ENCODE results near the gene GBF1. TPM values are rescaled to one million over a fixed set of nuclear protein-coding genes. Genes with fewer than 3 reads are reported as not detected.

Gene GBF1
- total RNA-seq, 6 experiments from 2014 or later = 22.6 to 27.2 (median 23.7) TPM

DNA sequence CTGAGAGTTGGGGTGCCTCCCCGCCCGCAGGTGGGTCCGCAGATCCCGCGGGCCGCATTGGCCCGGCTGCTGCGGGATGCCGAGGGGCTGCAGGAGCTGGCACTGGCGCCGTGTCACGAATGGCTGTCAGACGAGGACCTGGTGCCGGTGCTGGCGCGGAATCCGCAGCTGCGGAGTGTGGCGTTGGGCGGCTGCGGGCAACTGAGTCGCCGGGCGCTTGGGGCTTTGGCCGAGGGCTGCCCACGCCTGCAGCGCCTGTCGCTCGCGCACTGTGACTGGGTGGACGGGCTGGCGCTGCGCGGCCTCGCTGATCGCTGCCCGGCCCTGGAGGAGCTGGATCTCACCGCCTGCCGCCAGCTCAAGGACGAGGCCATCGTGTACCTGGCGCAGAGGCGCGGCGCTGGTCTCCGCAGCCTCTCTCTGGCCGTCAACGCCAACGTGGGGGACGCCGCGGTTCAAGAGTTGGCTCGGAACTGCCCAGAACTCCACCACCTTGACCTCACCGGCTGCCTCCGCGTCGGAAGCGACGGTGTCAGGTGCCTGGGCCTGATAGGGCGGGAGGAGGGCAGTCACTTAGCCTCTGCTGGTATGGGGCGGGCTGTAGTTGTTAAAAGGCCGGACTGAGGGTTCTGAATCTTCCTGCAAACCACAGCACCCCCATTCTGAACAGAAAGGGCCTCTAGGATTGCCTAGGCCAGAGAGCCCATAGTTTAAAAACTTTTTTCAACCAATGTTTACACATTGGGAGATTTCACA, 176.6 kb downstream of the GBF1 start:
- TF ChIP-seq, protein P1, sequence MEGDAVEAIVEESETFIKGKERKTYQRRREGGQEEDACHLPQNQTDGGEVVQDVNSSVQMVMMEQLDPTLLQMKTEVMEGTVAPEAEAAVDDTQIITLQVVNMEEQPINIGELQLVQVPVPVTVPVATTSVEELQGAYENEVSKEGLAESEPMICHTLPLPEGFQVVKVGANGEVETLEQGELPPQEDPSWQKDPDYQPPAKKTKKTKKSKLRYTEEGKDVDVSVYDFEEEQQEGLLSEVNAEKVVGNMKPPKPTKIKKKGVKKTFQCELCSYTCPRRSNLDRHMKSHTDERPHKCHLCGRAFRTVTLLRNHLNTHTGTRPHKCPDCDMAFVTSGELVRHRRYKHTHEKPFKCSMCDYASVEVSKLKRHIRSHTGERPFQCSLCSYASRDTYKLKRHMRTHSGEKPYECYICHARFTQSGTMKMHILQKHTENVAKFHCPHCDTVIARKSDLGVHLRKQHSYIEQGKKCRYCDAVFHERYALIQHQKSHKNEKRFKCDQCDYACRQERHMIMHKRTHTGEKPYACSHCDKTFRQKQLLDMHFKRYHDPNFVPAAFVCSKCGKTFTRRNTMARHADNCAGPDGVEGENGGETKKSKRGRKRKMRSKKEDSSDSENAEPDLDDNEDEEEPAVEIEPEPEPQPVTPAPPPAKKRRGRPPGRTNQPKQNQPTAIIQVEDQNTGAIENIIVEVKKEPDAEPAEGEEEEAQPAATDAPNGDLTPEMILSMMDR (IDR thresholded peaks at IDR 0.05) = no peak
- TF ChIP-seq POLR2A (IDR thresholded peaks at IDR 0.05) = peak; percentile 7
- peaks cover 0 to 25% (median 11%) of the 10 kb centered on the region in 4 donors for H3K4me1 ChIP-seq

DNA sequence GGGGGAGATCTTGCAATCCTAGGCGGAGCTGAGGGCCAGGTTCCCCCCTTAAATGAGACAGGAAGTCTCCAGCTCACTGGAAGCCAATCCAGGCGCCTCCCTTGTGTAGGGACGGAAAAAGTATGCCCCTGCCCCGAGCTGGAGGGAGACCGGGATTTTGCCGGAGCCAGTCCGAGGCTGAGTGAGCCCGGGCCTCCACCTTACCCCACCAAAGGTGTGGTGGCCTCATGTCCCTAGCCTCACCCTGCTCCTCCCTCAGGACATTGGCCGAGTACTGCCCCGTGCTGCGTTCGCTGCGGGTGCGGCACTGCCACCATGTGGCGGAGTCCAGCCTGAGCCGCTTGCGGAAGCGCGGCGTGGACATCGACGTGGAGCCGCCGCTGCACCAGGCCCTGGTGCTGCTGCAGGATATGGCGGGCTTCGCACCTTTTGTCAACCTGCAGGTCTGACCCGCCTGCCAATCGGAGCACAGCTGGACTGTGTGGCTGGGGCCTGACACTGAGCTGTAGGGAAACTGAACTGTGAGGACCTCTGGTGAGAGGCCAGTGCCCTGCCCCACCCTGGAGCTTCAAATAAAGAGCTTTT, 177.3 kb downstream of the GBF1 start:
- 4% methylated on average over 3 of the region's 28 CpGs for WGBS (ENCODE audit: insufficient coverage, low coverage, low lambda C conversion rate, missing lambda C conversion rate)
- peak overlapping the region; percentile 86 to 90 (median 89) for H3K4me3 ChIP-seq
- TF ChIP-seq POLR2A (IDR thresholded peaks at IDR 0.05) = peak; percentile 11
- TF ChIP-seq, protein P1 (IDR thresholded peaks at IDR 0.05) = peak; percentile 82 to 92 (median 88)
- H3K27me3 ChIP-seq = no peaks in the 10 kb centered on the region
- peaks cover 0 to 25% (median 11%) of the 10 kb centered on the region in 4 donors for H3K4me1 ChIP-seq
- H3K9me3 ChIP-seq = no peaks in the 10 kb centered on the region
- intact Hi-C loops (cut with DNase I) = no loop called here
- DNase-seq (peak; percentile 88 to 90 (median 89)), ATAC-seq (peak; percentile 71 to 78 (median 74))
- peak overlapping the region; percentile 71 to 89 (median 73) for H3K27ac ChIP-seq
- H3K36me3 ChIP-seq = peaks cover 0 to 5% (median 2%) of the 10 kb centered on the region in 4 donors

More for the DNA sequence above, 176.6 kb downstream of the GBF1 start:
- Histone ChIP-seq H3K27me3 (no peaks in the 10 kb centered on the region), H3K4me3 (peak overlapping the region; percentile 86 to 90 (median 89)), H3K36me3 (peaks cover 0 to 5% (median 2%) of the 10 kb centered on the region in 4 donors), H3K27ac (peak overlapping the region; percentile 71 to 89 (median 73)), H3K9me3 (no peaks in the 10 kb centered on the region)
- ATAC-seq (peak; percentile 26 to 44 (median 36)), DNase-seq (peak; percentile 65 to 84 (median 78))
- intact Hi-C loops (cut with DNase I) = no loop called here
- 0% methylated on average over 15 of the region's 62 CpGs for WGBS (ENCODE audit: insufficient coverage, low coverage, low lambda C conversion rate, missing lambda C conversion rate)

DNA sequence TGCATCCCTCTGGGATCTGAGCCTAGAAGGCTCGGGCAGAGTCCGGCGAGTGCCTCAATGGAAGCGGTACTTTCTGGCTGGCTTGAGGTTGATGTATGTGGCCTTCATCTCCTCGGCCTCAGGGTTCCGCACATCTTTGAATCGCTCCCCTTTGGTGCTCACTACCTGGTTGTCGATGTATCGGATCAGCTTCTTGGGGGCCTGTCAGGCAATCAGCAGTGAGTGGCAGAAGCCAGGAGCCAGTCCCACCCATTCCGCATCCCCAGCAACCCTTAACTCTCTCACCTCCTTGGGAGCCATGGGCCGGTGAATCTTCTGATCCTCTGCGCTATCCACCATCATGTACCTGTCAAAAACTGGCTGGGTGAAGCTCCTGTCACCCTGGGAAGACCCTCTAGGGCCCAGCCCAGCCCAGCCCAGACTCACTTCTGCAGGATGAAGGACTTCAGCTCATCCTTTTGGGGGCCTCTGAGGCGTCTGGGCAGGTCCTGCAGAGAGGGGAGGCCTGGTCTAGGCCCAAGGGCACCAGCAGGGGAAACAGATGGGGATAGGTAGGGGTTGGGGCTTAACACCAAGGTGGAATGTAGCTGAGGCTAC, 178.1 kb downstream of the GBF1 start:
- WGBS (ENCODE audit: insufficient coverage, low coverage, low lambda C conversion rate, missing lambda C conversion rate) = 91% methylated on average over 6 of the region's 13 CpGs
- Histone ChIP-seq H3K36me3 (peaks cover 0 to 5% (median 2%) of the 10 kb centered on the region in 4 donors), H3K27ac (no peak overlapping the region), H3K27me3 (no peaks in the 10 kb centered on the region), H3K4me3 (no peak overlapping the region), H3K4me1 (peaks cover 0 to 25% (median 11%) of the 10 kb centered on the region in 4 donors), H3K9me3 (no peaks in the 10 kb centered on the region)
- DNase-seq (no peak), ATAC-seq (no peak)
- intact Hi-C loops (cut with DNase I) = no loop called here
- TF ChIP-seq, protein P1 (IDR thresholded peaks at IDR 0.05) = no peak
- no peak for TF ChIP-seq POLR2A (IDR thresholded peaks at IDR 0.05)

DNA sequence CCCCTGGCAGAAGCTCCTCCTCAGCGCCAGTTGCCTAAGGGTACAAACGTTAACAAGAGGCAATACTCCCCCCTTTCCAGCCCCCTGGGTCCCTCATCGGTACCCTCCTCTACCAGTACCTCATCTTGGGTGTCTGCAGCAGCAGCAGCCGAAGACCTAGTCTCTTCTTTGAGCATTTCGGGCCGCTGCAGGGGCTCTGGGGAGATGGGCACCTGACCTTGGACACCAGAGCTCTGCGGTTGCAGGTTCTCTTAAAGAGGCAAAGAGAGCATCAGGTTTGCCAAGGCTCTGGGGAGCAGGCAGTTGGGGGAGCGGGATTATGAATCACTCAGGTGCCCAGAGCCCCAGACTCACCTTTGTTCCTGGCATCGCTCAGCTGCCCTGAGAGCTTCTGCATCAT, 178.8 kb downstream of the GBF1 start:
- H3K36me3 ChIP-seq = peaks cover 0 to 5% (median 2%) of the 10 kb centered on the region in 4 donors
- H3K9me3 ChIP-seq = no peaks in the 10 kb centered on the region
- DNase-seq = no peak
- H3K4me1 ChIP-seq = peaks cover 0 to 25% (median 11%) of the 10 kb centered on the region in 4 donors
- no peaks in the 10 kb centered on the region for H3K27me3 ChIP-seq
- H3K4me3 ChIP-seq = no peak overlapping the region
- WGBS (ENCODE audit: insufficient coverage, low coverage, low lambda C conversion rate, missing lambda C conversion rate) = 91% methylated on average over 5 of the region's 9 CpGs
- H3K27ac ChIP-seq = no peak overlapping the region
- ATAC-seq = no peak
- intact Hi-C loops (cut with DNase I) = no loop called here
- TF ChIP-seq, protein P1 (IDR thresholded peaks at IDR 0.05) = no peak
- no peak for TF ChIP-seq POLR2A (IDR thresholded peaks at IDR 0.05)

Data from right lobe of liver (tissue), 6 donors.